GM13977 (cell line): ENCODE data around the gene DYNLT1.

ENCODE experiments used
- DNase-seq: peaks from one replicate; pipeline ENCODE4 v3.0.0; 2012; ENCODE audit warnings: low spot score
- in situ Hi-C: fragments of 300-500 bp; cut with MboI; formaldehyde crosslinking; loops from one replicate; pipeline ENCODE4 v1.12.0; 2022; ENCODE audit warnings: low sequenced_read_pairs, low pct_unique_long_range_greater_than_20kb, mixed read lengths, inconsistent platforms; ENCODE audit not compliant: unreplicated experiment
- TF ChIP-seq, protein P1 (sequence below): IDR thresholded peaks from 2 replicates; pipeline ENCODE4 v1.5.1; 2012; ENCODE audit warnings: mild to moderate bottlenecking, control low read depth; ENCODE audit not compliant: insufficient read depth; ENCODE audit errors: extremely low read depth, missing control alignments

The DYNLT1 gene

GRCh38 chr6:158644231-158645063 is at the start of gene DYNLT1:
Gene DYNLT1 (minus strand): TSS chr6:158644743. CDS start chr6:158644708, 35 bp downstream.
- in situ Hi-C loops: no loop called here
- DNase-seq: peak; percentile 96
- TF ChIP-seq, protein P1, sequence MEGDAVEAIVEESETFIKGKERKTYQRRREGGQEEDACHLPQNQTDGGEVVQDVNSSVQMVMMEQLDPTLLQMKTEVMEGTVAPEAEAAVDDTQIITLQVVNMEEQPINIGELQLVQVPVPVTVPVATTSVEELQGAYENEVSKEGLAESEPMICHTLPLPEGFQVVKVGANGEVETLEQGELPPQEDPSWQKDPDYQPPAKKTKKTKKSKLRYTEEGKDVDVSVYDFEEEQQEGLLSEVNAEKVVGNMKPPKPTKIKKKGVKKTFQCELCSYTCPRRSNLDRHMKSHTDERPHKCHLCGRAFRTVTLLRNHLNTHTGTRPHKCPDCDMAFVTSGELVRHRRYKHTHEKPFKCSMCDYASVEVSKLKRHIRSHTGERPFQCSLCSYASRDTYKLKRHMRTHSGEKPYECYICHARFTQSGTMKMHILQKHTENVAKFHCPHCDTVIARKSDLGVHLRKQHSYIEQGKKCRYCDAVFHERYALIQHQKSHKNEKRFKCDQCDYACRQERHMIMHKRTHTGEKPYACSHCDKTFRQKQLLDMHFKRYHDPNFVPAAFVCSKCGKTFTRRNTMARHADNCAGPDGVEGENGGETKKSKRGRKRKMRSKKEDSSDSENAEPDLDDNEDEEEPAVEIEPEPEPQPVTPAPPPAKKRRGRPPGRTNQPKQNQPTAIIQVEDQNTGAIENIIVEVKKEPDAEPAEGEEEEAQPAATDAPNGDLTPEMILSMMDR: no peak

DNA sequence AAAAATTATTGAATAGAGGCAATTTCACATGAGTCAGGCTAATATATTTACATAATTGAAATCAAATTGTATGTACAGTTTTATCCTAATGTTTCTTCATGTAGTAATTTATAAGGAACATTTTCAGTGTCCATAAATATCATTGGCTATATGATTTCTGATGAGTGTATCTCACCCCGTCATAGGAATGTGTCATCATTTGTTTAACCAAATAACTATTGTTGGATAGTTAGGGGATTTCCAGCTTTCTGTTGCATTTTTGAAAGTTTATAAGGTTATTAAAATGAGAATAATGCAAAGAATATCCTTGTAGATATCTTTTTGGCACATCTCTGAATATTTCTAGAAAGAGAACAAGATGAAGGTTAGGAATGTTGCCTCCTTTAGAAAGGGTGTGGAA is 44.3 kb upstream of the DYNLT1 start:
- in situ Hi-C loops: no loop called here
- DNase-seq: no peak
- TF ChIP-seq, protein P1: no peak

GRCh38 chr6:158687506-158687905 is 43.0 kb upstream of the DYNLT1 start:
- in situ Hi-C loops: no loop called here
- no peak for DNase-seq
- TF ChIP-seq, protein P1: no peak

DNA sequence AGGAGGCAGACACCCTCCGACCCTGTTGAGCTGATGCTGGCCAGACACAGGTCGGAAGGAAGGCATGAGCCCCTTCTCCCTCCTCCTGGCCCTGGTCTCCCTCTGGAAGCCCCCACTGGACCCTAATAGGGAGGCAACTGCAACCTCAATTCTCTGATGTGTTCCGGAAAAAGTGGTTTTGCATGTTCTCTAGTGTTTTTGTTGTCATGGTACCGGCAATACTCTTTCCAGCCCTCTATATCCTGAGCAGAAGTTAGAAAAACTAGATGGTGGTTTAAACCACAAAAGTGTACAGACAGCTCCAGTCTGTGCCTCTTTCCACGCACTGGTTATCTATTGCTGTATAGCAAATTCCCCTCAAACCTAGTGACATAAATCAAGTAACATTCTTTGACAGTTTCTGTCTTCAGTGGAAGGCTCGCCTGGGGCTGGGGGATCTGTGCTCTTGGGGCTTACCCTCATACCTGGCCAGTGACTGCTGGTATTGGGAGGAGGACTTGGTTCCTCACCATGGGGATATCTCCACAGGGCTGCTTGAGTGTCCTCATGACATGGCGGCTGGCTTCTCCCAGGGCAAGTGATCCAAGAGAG is 42.3 kb upstream of the DYNLT1 start:
- in situ Hi-C loops: no loop called here
- peak; percentile 58 for DNase-seq
- TF ChIP-seq, protein P1: no peak

DNA sequence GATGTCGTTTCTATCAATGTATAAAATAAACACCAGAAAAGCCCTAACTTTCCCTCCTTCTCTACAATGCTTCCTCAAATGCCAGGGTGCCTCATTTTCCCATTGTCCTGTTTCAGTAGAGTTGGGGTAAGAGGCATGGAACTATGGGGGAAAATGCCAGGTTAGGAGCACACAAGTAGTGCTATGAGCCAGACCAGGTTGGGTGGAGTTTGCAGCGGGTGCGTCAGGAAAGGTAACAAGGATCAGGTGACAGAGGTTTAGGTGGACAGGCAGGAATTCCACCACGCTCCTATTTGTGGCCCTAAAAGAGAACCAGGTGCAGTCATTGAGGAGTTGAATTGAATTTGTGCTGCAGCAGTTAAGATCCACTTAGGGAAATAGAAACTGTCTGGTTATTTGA is 41.8 kb upstream of the DYNLT1 start:
- TF ChIP-seq, protein P1: no peak
- in situ Hi-C loops: no loop called here
- no peak for DNase-seq

DNA sequence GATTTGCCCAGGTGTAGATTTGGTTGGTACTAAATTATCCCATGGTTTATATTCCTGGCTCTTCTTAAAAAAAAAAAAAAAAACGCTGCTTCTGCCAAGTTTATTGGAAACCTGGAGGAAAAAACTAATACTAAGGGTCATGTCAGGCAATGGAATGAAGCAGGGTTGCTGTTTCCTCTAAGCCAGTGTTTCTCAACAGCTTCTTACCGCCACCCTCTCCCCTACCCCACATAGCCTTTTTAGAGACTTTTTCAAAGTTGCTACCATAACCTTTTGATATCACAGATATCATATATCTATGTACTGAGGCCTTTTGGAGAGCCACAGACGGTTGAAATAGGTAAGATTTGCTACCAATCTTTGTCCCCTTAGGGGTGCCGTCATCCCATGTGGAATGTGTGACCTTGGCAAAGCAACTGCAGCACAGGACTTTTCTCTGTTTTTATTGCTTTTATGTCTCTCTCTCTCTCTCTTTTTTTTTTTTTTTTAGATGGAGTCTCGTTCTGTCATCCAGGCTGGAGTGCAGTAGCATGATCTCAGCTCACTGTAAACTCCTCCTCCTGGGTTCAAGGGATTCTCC is 40.3 kb upstream of the DYNLT1 start:
- TF ChIP-seq, protein P1: no peak
- in situ Hi-C loops: no loop called here
- DNase-seq: no peak
